B cell (primary cell): ENCODE data around the gene ASXL2. TPM values are rescaled to one million over a fixed set of nuclear protein-coding genes. Genes with fewer than 3 reads are reported as not detected.
A peak's percentile ranks its signal among the peaks of the same experiment; 100 is the strongest.

Experiments used
- ATAC-seq: fragments of 200-7000 bp; cut with Tn5 transposase; one replicate; pipeline ENCODE4 v1.10.0; 2021; ENCODE audit warnings: low read depth, mild to moderate bottlenecking, moderate number of reproducible peaks, moderate library complexity
- CTCF ChIA-PET: fragments of 350-600 bp; sonication (Branson Sonifier 250); formaldehyde crosslinking; loops from one replicate; lab custom pipeline; 2021; ENCODE audit warnings: antibody characterized with exemption, inconsistent platforms; lab: Charles Lee
- POLR2A ChIA-PET: fragments of 350-600 bp; sonication (Branson Sonifier 250); formaldehyde crosslinking; loops from one replicate; lab custom pipeline; 2021; ENCODE audit warnings: antibody characterized with exemption; lab: Charles Lee
- DNase-seq: peaks from one replicate; pipeline ENCODE4 v3.0.0; 2013
- H2AFZ ChIP-seq: 2 replicates; pipeline ENCODE4 v1.6.1; 2012; ENCODE audit warnings: mild to moderate bottlenecking, low read depth, low read length; ENCODE audit not compliant: insufficient read depth, poor library complexity, severe bottlenecking
- H3K27ac ChIP-seq, 2 donors: 1 replicate in 1 of 2; 2 replicates in 1 of 2; pipeline ENCODE4 v1.5.1; 2012 to 2013; ENCODE audit warnings: low read length in 2 of 2, mild to moderate bottlenecking in 2 of 2, moderate library complexity in 1 of 2
- H3K27me3 ChIP-seq, 4 experiments: fragments of 200-600 bp in 1 of 4; sonication (generic) in 1 of 4; replicated peaks in 1 of 4; 1 replicate in 2 of 4; 2 replicates in 2 of 4; pipeline versions ENCODE4 v1.6.1 to v1.7.0; 2013 to 2016; ENCODE audit warnings: low read length in 3 of 4, mild to moderate bottlenecking in 2 of 4, mixed read lengths in 1 of 4, moderate library complexity in 1 of 4; ENCODE audit not compliant: insufficient read depth in 4 of 4, control insufficient read depth in 3 of 4; ENCODE audit errors: control extremely low read depth in 1 of 4
- H3K36me3 ChIP-seq, 2 experiments: replicated peaks in 1 of 2; 1 replicate in 1 of 2; 2 replicates in 1 of 2; pipeline versions ENCODE4 v1.6.1 to v1.7.1; 2013; ENCODE audit warnings: low read length in 1 of 2; ENCODE audit not compliant: insufficient read depth in 2 of 2, control insufficient read depth in 1 of 2; ENCODE audit errors: control extremely low read depth in 1 of 2, extremely low read depth in 1 of 2
- H3K4me1 ChIP-seq, 2 donors: fragments of 200-600 bp in 1 of 2; sonication (generic) in 1 of 2; 1 replicate in 1 of 2; 2 replicates in 1 of 2; pipeline versions ENCODE4 v1.5.1 to v1.6.1; 2013 to 2017; ENCODE audit warnings: low read length in 2 of 2; ENCODE audit not compliant: control insufficient read depth in 2 of 2, insufficient read depth in 2 of 2
- H3K4me2 ChIP-seq: replicated peaks from 2 replicates; pipeline ENCODE3; 2012; ENCODE audit warnings: mild to moderate bottlenecking, low read depth, low read length; ENCODE audit not compliant: poor library complexity, severe bottlenecking
- H3K4me3 ChIP-seq, 5 experiments: fragments of 200-600 bp in 1 of 5; sonication (generic) in 1 of 5; 1 replicate in 3 of 5; 2 replicates in 2 of 5; pipeline versions ENCODE4 v1.5.1 to v1.7.0; 2011 to 2016; ENCODE audit warnings: low read length in 4 of 5, mild to moderate bottlenecking in 4 of 5, low read depth in 2 of 5, control low read depth in 1 of 5, moderate library complexity in 1 of 5; ENCODE audit not compliant: insufficient read depth in 1 of 5; ENCODE audit errors: control extremely low read depth in 1 of 5, extremely low read depth in 1 of 5
- H3K79me2 ChIP-seq: fragments of 200-600 bp; sonication (generic); one replicate; pipeline ENCODE4 v1.6.0; 2016; ENCODE audit warnings: low read length; ENCODE audit not compliant: control insufficient read depth, insufficient read depth
- H3K9ac ChIP-seq: fragments of 200-600 bp; sonication (generic); 2 replicates; pipeline ENCODE4 v1.6.1; 2017; ENCODE audit warnings: mild to moderate bottlenecking, low read length, moderate library complexity
- H3K9me3 ChIP-seq, 3 donors: one replicate each; pipeline versions ENCODE4 v1.6.1 to v1.7.1; 2013; ENCODE audit warnings: low read length in 2 of 3; ENCODE audit not compliant: control insufficient read depth in 2 of 3, insufficient read depth in 1 of 3; ENCODE audit errors: control extremely low read depth in 1 of 3
- H4K20me1 ChIP-seq: 2 replicates; pipeline ENCODE4 v1.6.0; 2012; ENCODE audit warnings: mild to moderate bottlenecking, low read length; ENCODE audit not compliant: insufficient read depth, control insufficient read depth, poor library complexity, severe bottlenecking
- H3K27ac Mint-ChIP-seq: one replicate; pipeline ENCODE4 v1.8.0; 2021; ENCODE audit warnings: mixed read lengths
- H3K27me3 Mint-ChIP-seq: one replicate; pipeline ENCODE4 v1.8.0; 2021; ENCODE audit warnings: mixed read lengths
- H3K4me1 Mint-ChIP-seq: one replicate; pipeline ENCODE4 v1.8.0; 2021; ENCODE audit warnings: mixed read lengths
- H3K4me3 Mint-ChIP-seq: one replicate; pipeline ENCODE4 v1.8.0; 2021; ENCODE audit warnings: mixed read lengths
- H3K9me3 Mint-ChIP-seq: one replicate; pipeline ENCODE4 v1.8.0; 2022; ENCODE audit warnings: mixed read lengths; ENCODE audit not compliant: insufficient read depth
- CTCF ChIP-seq: fragments of 200-600 bp; IDR thresholded peaks from one replicate; pipeline ENCODE4 v1.8.0; 2022; ENCODE audit warnings: antibody characterized with exemption, mild to moderate bottlenecking
- EZH2 ChIP-seq: IDR thresholded peaks from 2 replicates; pipeline ENCODE4 v1.6.1; 2012; ENCODE audit warnings: borderline replicate concordance, low read depth, mild to moderate bottlenecking, moderate library complexity, low read length; ENCODE audit not compliant: insufficient read depth, poor library complexity, severe bottlenecking
- WGBS: methylation state at CpG from one replicate; pipeline ENCODE4 v1.1.5; 2013; ENCODE audit warnings: missing lambda C conversion rate; ENCODE audit not compliant: insufficient coverage; 5-methylcytosine and 5-hydroxymethylcytosine counted together
- intact Hi-C: fragments of 100-400 bp; cut with micrococcal nuclease; formaldehyde crosslinking; loops from one replicate; pipeline ENCODE4 v1.10.0; 2022
- polyA plus RNA-seq: library from polyadenylated mRNA; depleted of rRNA; stranded (reverse); fragments of >200 nt; gene quantifications from 2 replicates; pipeline ENCODE4 v1.2.3, GENCODE V29; 2012
- total RNA-seq, 2 donors: library from RNA; stranded (reverse); fragments of 120-200 nt in 1 of 2; gene quantifications; 1 replicate in 1 of 2; 2 replicates in 1 of 2; pipeline versions ENCODE4 v1.2.3 to v1.2.4, GENCODE V29; 2013 to 2022

ASXL2 gene
- total and polyA plus RNA-seq, 2 donors (not counting 1 experiment from before 2014, with no cell fraction given) = 7.6 to 55.0 TPM

DNA sequence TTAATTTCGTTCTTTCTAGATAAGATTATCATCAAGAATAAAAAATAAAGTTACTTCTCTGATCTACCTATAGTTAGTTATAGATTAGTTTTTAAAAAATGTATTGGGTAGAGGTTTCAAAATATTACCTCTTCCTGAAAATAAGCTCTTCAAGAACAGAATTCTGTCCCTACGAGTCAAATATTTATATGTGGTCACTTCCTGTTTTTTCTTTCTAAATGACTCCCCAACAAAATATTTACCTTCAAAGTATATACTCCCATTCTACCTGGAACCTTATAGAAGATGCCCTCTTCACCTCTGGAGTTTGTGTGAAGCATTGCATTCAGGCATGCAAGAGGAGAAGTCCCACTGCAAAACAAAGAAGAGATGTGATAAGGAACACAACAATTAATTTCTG, 72.3 kb downstream of the ASXL2 start:
- no peaks in the 10 kb centered on the region for H3K9me3 Mint-ChIP-seq
- Histone ChIP-seq H3K4me2 (no peak overlapping the region), H2AFZ (no peak overlapping the region), H4K20me1 (peaks cover 17% of the 10 kb centered on the region), H3K4me1 (no peaks in the 10 kb centered on the region), H3K27ac (no peak overlapping the region), H3K27me3 (no peaks in the 10 kb centered on the region), H3K36me3 (peaks cover 13 to 37% of the 10 kb centered on the region in 2 experiments), H3K9me3 (no peaks in the 10 kb centered on the region), H3K79me2 (peaks cover 14% of the 10 kb centered on the region), H3K9ac (no peak overlapping the region), H3K4me3 (no peak overlapping the region)
- H3K27me3 Mint-ChIP-seq = no peaks in the 10 kb centered on the region
- H3K27ac Mint-ChIP-seq = peak overlapping the region; percentile 32
- no peak for TF ChIP-seq EZH2
- no CpG with 5 or more reads among the region's 2 CpGs for WGBS
- ATAC-seq = no peak
- POLR2A ChIA-PET = no interaction called here
- no peak overlapping the region for H3K4me3 Mint-ChIP-seq
- intact Hi-C loops = no loop called here
- CTCF ChIA-PET = interaction anchor here (0.5 kb wide), 1 partner anchor 523 kb away, joined by 3 read pairs; no protein-coding TSS in a partner anchor
- peaks cover 14% of the 10 kb centered on the region for H3K4me1 Mint-ChIP-seq
- DNase-seq = no peak

DNA sequence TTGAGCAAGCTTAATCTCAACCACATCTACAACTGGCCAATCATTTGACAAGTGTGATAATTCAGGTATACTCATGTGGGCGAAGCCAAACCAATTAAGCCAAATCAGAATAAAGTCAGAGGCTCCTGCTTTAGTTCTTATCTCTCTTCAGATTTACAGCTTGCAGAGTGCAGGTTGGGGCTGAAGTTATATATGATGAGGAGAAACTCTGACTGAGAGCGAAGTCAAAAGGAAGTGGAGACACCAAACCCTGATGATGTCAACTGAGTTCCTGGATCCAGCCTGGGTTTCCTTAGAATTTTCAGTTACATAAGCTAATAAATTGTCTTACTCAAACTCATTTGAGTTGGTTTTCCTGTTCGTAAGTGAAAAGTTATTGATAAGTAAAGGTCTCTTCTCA, 73.9 kb downstream of the ASXL2 start:
- H3K36me3 ChIP-seq = peaks cover 11 to 31% of the 10 kb centered on the region in 2 experiments
- POLR2A ChIA-PET = no interaction called here
- no peak overlapping the region for H3K27ac ChIP-seq
- no CpG with 5 or more reads among the region's 3 CpGs for WGBS
- DNase-seq (no peak), ATAC-seq (no peak)
- CTCF ChIA-PET = no interaction called here
- H3K27ac Mint-ChIP-seq = no peak overlapping the region
- no peak for TF ChIP-seq CTCF
- no peak for TF ChIP-seq EZH2
- H3K4me3 ChIP-seq = no peak overlapping the region
- H3K4me1 Mint-ChIP-seq = peaks cover 12% of the 10 kb centered on the region
- no peak overlapping the region for H2AFZ ChIP-seq
- H3K4me1 ChIP-seq = no peaks in the 10 kb centered on the region
- no peak overlapping the region for H3K4me2 ChIP-seq
- H3K9ac ChIP-seq = no peak overlapping the region
- H3K9me3 Mint-ChIP-seq = no peaks in the 10 kb centered on the region
- H3K27me3 Mint-ChIP-seq = no peaks in the 10 kb centered on the region
- H3K4me3 Mint-ChIP-seq = no peak overlapping the region
- no peaks in the 10 kb centered on the region for H3K27me3 ChIP-seq
- H4K20me1 ChIP-seq = peaks cover 8% of the 10 kb centered on the region
- intact Hi-C loops = no loop called here
- H3K79me2 ChIP-seq = peaks cover 3% of the 10 kb centered on the region
- H3K9me3 ChIP-seq = no peaks in the 10 kb centered on the region
